Neural progenitor cell (in vitro differentiated cells): ENCODE results near the gene NAALAD2.

Source experiments
- CTCF ChIP-seq: fragments of 200-600 bp; sonication (generic); IDR thresholded peaks from 2 replicates; pipeline ENCODE4 v1.5.1; 2017; ENCODE audit warnings: antibody characterized with exemption, mild to moderate bottlenecking
- EZH2phosphoT487 ChIP-seq: fragments of 200-600 bp; sonication (generic); IDR thresholded peaks from 2 replicates; pipeline ENCODE4 v1.6.1; 2017; ENCODE audit warnings: antibody characterized with exemption

- TF ChIP-seq CTCF: no peak
- no peak for TF ChIP-seq EZH2phosphoT487
Observed at GRCh38 chr11:90237004-90237403, 102.5 kb downstream of the NAALAD2 start.
